Upper lobe of left lung (tissue), 4 donors: ENCODE measurements around the gene GLS.

ENCODE experiments used
- CTCF ChIP-seq, 6 experiments: fragments of 450-650 bp in 4 of 6; fragments of 200-600 bp in 2 of 6; sonication (generic) in 2 of 6; IDR thresholded peaks; one replicate each; pipeline ENCODE4 v1.5.1; 2016 to 2019; ENCODE audit warnings: antibody characterized with exemption in 6 of 6
- POLR2A ChIP-seq, 4 donors: fragments of 450-650 bp; IDR thresholded peaks; one replicate each; pipeline ENCODE4 v1.5.1; 2016 to 2017; ENCODE audit warnings: antibody characterized with exemption in 4 of 4, mild to moderate bottlenecking in 2 of 4

DNA sequence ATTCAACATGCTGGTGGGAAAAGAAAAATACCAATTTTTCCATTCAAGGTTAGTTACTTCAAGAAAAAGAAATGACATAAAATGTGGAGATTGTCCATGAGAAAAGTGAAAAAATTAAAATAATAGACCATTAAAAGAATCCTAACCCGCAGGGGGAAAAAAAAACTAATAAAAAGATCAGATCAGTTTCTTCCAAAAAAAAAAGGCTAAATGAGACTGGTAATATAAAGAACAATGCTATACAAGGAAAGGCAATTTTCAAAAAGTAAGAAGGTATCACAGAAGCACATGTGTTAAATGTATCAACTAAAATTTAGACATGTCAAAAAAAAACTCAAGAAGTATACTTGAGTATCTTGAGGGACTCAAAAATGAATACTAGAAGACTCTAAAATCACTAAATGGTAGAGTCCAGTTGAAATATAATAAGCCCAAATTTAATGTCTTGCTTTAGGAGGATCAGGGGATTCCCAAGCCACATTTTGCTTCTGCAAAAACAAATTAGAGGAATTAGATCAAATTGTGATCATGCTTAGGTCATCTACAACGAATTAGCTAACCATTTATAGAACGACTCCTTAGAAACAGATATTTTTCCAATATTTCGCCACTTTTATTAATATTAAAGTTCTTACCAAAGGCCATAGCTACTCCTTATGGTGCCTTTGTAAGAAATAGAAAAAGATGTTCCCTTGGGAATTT, 35.8 kb upstream of the GLS start:
- no peak for TF ChIP-seq POLR2A (IDR thresholded peaks at IDR 0.05)
- no peak for TF ChIP-seq CTCF (IDR thresholded peaks at IDR 0.05)
